Measurements from ENCODE around the gene TGFB2. TPM values are rescaled to one million over a fixed set of nuclear protein-coding genes. Genes with fewer than 3 reads are reported as not detected.

Gene TGFB2
- total and polyA plus RNA-seq, 2 donors (not counting 1 experiment from before 2014, with no cell fraction given), result 0.55 to 0.76 TPM

- Histone ChIP-seq H3K27ac (ENCODE audit: low read length in 2 of 2) (no peak overlapping the region), H3K4me1 (ENCODE audit: control insufficient read depth in 2 of 2, insufficient read depth in 2 of 2, low read length in 2 of 2) (no peaks in the 10 kb centered on the region), H3K36me3 (replicated peaks in 1 of 2; ENCODE audit: control extremely low read depth in 1 of 2, control insufficient read depth in 1 of 2, extremely low read depth in 1 of 2, insufficient read depth in 2 of 2, low read length in 1 of 2) (no peaks in the 10 kb centered on the region), H3K9me3 (ENCODE audit: control extremely low read depth in 1 of 3, control insufficient read depth in 2 of 3, insufficient read depth in 1 of 3, low read length in 2 of 3) (no peaks in the 10 kb centered on the region), H4K20me1 (ENCODE audit: control insufficient read depth, insufficient read depth, low read length, poor library complexity, severe bottlenecking) (no peaks in the 10 kb centered on the region), H3K27me3 (replicated peaks in 1 of 4; ENCODE audit: control extremely low read depth in 1 of 4, control insufficient read depth in 3 of 4, insufficient read depth in 4 of 4, low read length in 3 of 4) (no peaks in the 10 kb centered on the region), H3K4me3 (ENCODE audit: control extremely low read depth in 1 of 5, extremely low read depth in 1 of 5, insufficient read depth in 1 of 5, low read depth in 2 of 5, low read length in 4 of 5) (no peak overlapping the region), H3K79me2 (ENCODE audit: control insufficient read depth, insufficient read depth, low read length) (no peaks in the 10 kb centered on the region), H3K4me2 (replicated peaks; ENCODE audit: low read depth, low read length, poor library complexity, severe bottlenecking) (no peak overlapping the region), H2AFZ (ENCODE audit: insufficient read depth, low read depth, low read length, poor library complexity, severe bottlenecking) (no peak overlapping the region), H3K9ac (ENCODE audit: low read length) (no peak overlapping the region)
- WGBS (ENCODE audit: insufficient coverage), result 88% methylated on average over 7 of the region's 7 CpGs
- ChIA-PET CTCF (no interaction called here), POLR2A (no interaction called here)
- no peak overlapping the region for H3K27ac Mint-ChIP-seq
- H3K9me3 Mint-ChIP-seq (ENCODE audit: insufficient read depth), result no peaks in the 10 kb centered on the region
- intact Hi-C loops (cut with micrococcal nuclease), result no loop called here
- no peak for ATAC-seq (ENCODE audit: low read depth)
- H3K4me1 Mint-ChIP-seq, result no peaks in the 10 kb centered on the region
- no peak for TF ChIP-seq CTCF (IDR thresholded peaks at IDR 0.05)
- H3K4me3 Mint-ChIP-seq, result no peak overlapping the region
- DNase-seq, result no peak
- peaks cover 2% of the 10 kb centered on the region for H3K27me3 Mint-ChIP-seq
Observed at GRCh38 chr1:218402786-218403120, 57.6 kb downstream of the TGFB2 start.

- ChIA-PET POLR2A (no interaction called here), CTCF (no interaction called here)
- no peak overlapping the region for H3K9ac ChIP-seq (ENCODE audit: low read length)
- intact Hi-C loops (cut with micrococcal nuclease), result no loop called here
- Mint-ChIP-seq H3K27me3 (no peaks in the 10 kb centered on the region), H3K4me3 (no peak overlapping the region), H3K9me3 (ENCODE audit: insufficient read depth) (no peaks in the 10 kb centered on the region), H3K4me1 (no peaks in the 10 kb centered on the region), H3K27ac (no peak overlapping the region)
- DNase-seq (no peak), ATAC-seq (ENCODE audit: low read depth) (no peak)
- no peak overlapping the region for H3K4me2 ChIP-seq (replicated peaks; ENCODE audit: low read depth, low read length, poor library complexity, severe bottlenecking)
- no peaks in the 10 kb centered on the region for H3K4me1 ChIP-seq (ENCODE audit: control insufficient read depth in 2 of 2, insufficient read depth in 2 of 2, low read length in 2 of 2)
- no peaks in the 10 kb centered on the region for H4K20me1 ChIP-seq (ENCODE audit: control insufficient read depth, insufficient read depth, low read length, poor library complexity, severe bottlenecking)
- WGBS (ENCODE audit: insufficient coverage), result 76% methylated on average over 2 of the region's 7 CpGs
- H3K4me3 ChIP-seq (ENCODE audit: control extremely low read depth in 1 of 5, extremely low read depth in 1 of 5, insufficient read depth in 1 of 5, low read depth in 2 of 5, low read length in 4 of 5), result no peak overlapping the region
- no peak overlapping the region for H2AFZ ChIP-seq (ENCODE audit: insufficient read depth, low read depth, low read length, poor library complexity, severe bottlenecking)
- TF ChIP-seq CTCF (IDR thresholded peaks at IDR 0.05), result no peak
- no peaks in the 10 kb centered on the region for H3K9me3 ChIP-seq (ENCODE audit: control extremely low read depth in 1 of 3, control insufficient read depth in 2 of 3, insufficient read depth in 1 of 3, low read length in 2 of 3)
- no peak overlapping the region for H3K27ac ChIP-seq (ENCODE audit: low read length in 2 of 2)
- no peaks in the 10 kb centered on the region for H3K27me3 ChIP-seq (replicated peaks in 1 of 4; ENCODE audit: control extremely low read depth in 1 of 4, control insufficient read depth in 3 of 4, insufficient read depth in 4 of 4, low read length in 3 of 4)
- no peaks in the 10 kb centered on the region for H3K36me3 ChIP-seq (replicated peaks in 1 of 2; ENCODE audit: control extremely low read depth in 1 of 2, control insufficient read depth in 1 of 2, extremely low read depth in 1 of 2, insufficient read depth in 2 of 2, low read length in 1 of 2)
- no peaks in the 10 kb centered on the region for H3K79me2 ChIP-seq (ENCODE audit: control insufficient read depth, insufficient read depth, low read length)
Observed at GRCh38 chr1:218403300-218403699, 58.2 kb downstream of the TGFB2 start.
